SK-N-MC (cell line): ENCODE results near the gene ESM1.

Source experiments
- DNase-seq: peaks from one replicate; pipeline ENCODE4 v3.0.0-alpha.2; 2011; ENCODE audit warnings: low read depth, low spot score
- H3K27ac ChIP-seq: fragments of 200-600 bp; sonication (generic); 2 replicates; pipeline ENCODE4 v1.5.1; 2016; ENCODE audit warnings: mixed run types
- H3K36me3 ChIP-seq: fragments of 200-600 bp; sonication (generic); 2 replicates; pipeline ENCODE4 v1.6.1; 2017; ENCODE audit warnings: antibody characterized with exemption, low read length, mixed read lengths; ENCODE audit not compliant: insufficient read depth
- H3K4me3 ChIP-seq: fragments of 200-600 bp; sonication (generic); 2 replicates; pipeline ENCODE4 v1.5.1; 2016
- H3K9ac ChIP-seq: fragments of 200-600 bp; sonication (generic); 2 replicates; pipeline ENCODE4 v1.8.0; 2017; ENCODE audit warnings: mixed run types, mixed read lengths; ENCODE audit not compliant: insufficient read length
- H3K9me3 ChIP-seq: fragments of 200-600 bp; sonication (generic); 2 replicates; pipeline ENCODE4 v1.6.1; 2017; ENCODE audit warnings: low read depth, mild to moderate bottlenecking, antibody characterized with exemption, low read length, moderate library complexity, mixed read lengths
- EZH2 ChIP-seq: fragments of 200-600 bp; sonication (generic); IDR thresholded peaks from one replicate; pipeline ENCODE4 v1.6.1; 2017; ENCODE audit warnings: antibody characterized with exemption
- FOXP2 ChIP-seq: optimal IDR thresholded peaks from 2 replicates; pipeline ENCODE3; 2011; ENCODE audit warnings: mild to moderate bottlenecking, moderate library complexity; ENCODE audit not compliant: insufficient read depth; ENCODE audit errors: extremely low read length, control extremely low read depth
- POLR2AphosphoS5 ChIP-seq: IDR thresholded peaks from 2 replicates; pipeline ENCODE4 v1.6.1; 2012; ENCODE audit warnings: mild to moderate bottlenecking, low read depth, low read length, borderline replicate concordance

Gene ESM1, protein sequence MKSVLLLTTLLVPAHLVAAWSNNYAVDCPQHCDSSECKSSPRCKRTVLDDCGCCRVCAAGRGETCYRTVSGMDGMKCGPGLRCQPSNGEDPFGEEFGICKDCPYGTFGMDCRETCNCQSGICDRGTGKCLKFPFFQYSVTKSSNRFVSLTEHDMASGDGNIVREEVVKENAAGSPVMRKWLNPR

DNA sequence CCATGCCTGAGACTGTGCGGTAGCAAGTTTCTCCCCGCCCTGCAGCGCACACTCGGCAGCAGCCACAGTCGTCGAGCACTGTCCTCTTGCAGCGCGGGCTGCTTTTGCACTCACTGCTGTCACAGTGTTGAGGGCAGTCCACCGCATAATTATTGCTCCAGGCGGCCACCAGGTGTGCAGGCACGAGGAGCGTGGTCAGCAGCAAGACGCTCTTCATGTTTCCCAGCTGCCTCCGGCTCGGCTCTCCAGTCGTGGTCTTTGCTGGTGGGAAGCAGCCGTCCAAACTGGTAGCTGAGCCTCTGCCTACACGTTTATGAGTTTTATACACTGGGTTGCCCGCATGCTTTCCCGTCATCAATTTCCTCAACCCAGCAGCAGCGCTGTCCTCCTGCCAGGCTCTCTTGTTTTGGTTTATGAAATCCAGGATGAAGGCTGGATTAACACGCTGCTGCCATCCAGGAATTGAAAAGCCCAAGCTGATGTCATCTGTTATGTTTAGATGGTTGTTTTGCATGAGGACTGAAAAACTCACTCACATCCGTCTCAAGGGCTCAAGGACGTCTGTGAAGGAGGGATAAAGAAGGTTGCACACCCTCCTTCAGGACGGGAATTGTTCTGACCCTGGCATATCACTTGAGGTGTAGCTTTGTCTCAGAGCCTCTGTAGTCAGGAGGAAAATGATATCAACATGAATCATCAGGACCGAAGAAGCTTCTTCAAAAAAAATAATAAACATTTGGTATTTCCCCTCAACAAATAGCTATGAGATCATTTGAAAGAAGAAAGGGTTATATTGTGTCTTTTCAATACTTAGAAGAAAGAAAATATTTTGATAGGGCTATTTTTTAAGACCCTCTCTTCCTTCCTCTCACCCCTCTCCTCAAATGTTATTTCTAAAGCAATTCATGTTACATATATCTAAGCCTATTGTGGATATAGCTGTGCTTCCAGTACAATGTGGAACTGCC lies at the start of gene ESM1:
Gene ESM1, minus strand, starts transcription at position 293 of the 968 bp plus-strand sequence. Its CDS starts 76 bp downstream, at position 217.
- Histone ChIP-seq H3K4me3 (no peak within 1 kb of the TSS), H3K27ac (no peak within 1 kb of the TSS), H3K9me3 (no peaks in the 10 kb centered on the region), H3K36me3 (no peaks in the 10 kb centered on the region), H3K9ac (no peak within 1 kb of the TSS)
- no peak for DNase-seq
- TF ChIP-seq FOXP2 (no peak), EZH2 (no peak), POLR2AphosphoS5 (no peak)

- H3K36me3 ChIP-seq: no peaks in the 10 kb centered on the region
- H3K27ac ChIP-seq: no peak overlapping the region
- no peak overlapping the region for H3K9ac ChIP-seq
- no peak for TF ChIP-seq EZH2
- TF ChIP-seq FOXP2: no peak
- no peak for TF ChIP-seq POLR2AphosphoS5
- no peak overlapping the region for H3K4me3 ChIP-seq
- no peaks in the 10 kb centered on the region for H3K9me3 ChIP-seq
- DNase-seq: no peak
Observed at GRCh38 chr5:55033568-55033967, 48.2 kb upstream of the ESM1 start.

DNA sequence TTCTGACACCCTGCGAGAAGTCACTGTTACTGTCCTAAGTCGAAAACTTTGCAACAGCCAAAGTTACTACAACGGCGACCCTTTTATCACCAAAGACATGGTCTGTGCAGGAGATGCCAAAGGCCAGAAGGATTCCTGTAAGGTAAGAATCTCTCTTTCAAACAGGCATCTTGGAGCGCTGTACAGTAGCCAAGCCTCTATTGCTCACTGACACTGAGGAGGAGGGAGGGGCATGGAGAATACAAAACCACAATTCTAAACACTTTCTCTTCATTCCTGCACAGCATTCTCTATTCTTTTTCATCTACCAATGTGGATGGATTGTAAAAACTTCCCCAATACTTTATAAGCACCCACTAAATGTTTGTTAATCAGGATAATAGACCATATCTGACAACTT lies 46.1 kb upstream of the ESM1 start:
- TF ChIP-seq FOXP2 (no peak), POLR2AphosphoS5 (no peak), EZH2 (no peak)
- no peaks in the 10 kb centered on the region for H3K9me3 ChIP-seq
- H3K27ac ChIP-seq: no peak overlapping the region
- no peak overlapping the region for H3K4me3 ChIP-seq
- no peak overlapping the region for H3K9ac ChIP-seq
- DNase-seq: no peak
- no peaks in the 10 kb centered on the region for H3K36me3 ChIP-seq

DNA sequence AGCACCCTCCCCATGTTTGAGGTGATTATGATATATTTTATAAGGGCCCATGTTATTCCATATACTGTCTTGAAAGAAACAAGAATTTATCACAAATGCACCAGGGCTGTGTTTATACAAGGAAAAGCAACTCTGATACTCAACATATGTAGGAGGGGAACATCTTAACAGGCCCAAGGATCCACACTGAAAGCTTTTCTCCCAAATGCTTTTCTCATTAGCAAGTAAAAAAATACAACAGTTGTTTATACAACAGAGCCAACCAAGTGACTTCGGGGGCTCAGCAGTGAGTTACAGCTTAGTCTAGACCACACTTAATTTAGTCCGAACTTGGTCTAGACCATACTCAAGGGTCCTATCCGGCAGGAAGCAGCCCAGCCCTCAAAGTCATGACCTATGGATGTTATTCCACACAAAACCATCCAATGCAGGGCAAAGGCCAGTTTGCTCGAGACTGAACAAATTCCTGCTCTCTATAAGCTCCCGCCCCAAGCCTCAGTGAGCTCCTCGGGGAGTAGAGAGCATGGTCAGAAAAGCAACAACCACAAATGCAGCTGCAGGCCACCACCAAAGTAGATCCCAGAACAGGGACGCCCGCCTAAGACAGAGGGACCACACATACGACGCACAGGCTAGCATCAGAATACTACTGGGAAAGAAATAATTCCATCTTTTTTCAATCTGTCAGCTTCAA lies 45.4 kb upstream of the ESM1 start:
- Histone ChIP-seq H3K9ac (no peak overlapping the region), H3K27ac (no peak overlapping the region), H3K4me3 (no peak overlapping the region), H3K9me3 (no peaks in the 10 kb centered on the region), H3K36me3 (no peaks in the 10 kb centered on the region)
- DNase-seq: no peak
- no peak for TF ChIP-seq FOXP2

- TF ChIP-seq FOXP2 (no peak), POLR2AphosphoS5 (no peak), EZH2 (no peak)
- no peak overlapping the region for H3K27ac ChIP-seq
- H3K9me3 ChIP-seq: no peaks in the 10 kb centered on the region
- no peaks in the 10 kb centered on the region for H3K36me3 ChIP-seq
- H3K4me3 ChIP-seq: no peak overlapping the region
- no peak overlapping the region for H3K9ac ChIP-seq
- no peak for DNase-seq
Observed at GRCh38 chr5:55030220-55030619, 44.8 kb upstream of the ESM1 start.

- Histone ChIP-seq H3K36me3 (no peaks in the 10 kb centered on the region), H3K9ac (no peak overlapping the region), H3K9me3 (no peaks in the 10 kb centered on the region), H3K4me3 (no peak overlapping the region), H3K27ac (no peak overlapping the region)
- no peak for DNase-seq
- TF ChIP-seq FOXP2: no peak
- TF ChIP-seq EZH2: no peak
- TF ChIP-seq POLR2AphosphoS5: no peak
Observed at GRCh38 chr5:55027595-55027994, 42.2 kb upstream of the ESM1 start.

DNA sequence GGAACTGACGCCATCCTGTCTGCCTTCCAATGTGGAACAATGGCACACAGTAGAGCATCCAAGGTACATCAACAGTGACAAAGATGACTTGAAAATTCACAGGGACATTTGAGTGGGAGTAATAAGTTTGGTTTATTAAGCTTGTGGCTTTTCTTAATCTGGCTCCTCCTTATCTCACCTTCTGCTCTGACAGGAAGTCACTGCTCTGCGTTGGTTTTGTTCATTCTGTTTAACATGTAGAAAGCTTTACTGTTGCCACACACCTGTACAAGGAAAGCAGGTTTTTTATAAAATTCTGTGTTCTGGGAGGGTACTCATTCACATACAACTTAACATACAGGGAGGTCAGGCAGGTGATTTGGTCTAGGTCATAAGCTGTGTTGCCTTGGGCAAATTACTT lies 37.1 kb upstream of the ESM1 start:
- no peaks in the 10 kb centered on the region for H3K36me3 ChIP-seq
- no peak overlapping the region for H3K4me3 ChIP-seq
- TF ChIP-seq FOXP2 (no peak), POLR2AphosphoS5 (no peak), EZH2 (no peak)
- H3K27ac ChIP-seq: no peak overlapping the region
- DNase-seq: no peak
- H3K9me3 ChIP-seq: no peaks in the 10 kb centered on the region
- no peak overlapping the region for H3K9ac ChIP-seq

- H3K9ac ChIP-seq: no peak overlapping the region
- no peak overlapping the region for H3K27ac ChIP-seq
- TF ChIP-seq EZH2 (no peak), FOXP2 (no peak), POLR2AphosphoS5 (no peak)
- no peaks in the 10 kb centered on the region for H3K36me3 ChIP-seq
- H3K9me3 ChIP-seq: no peaks in the 10 kb centered on the region
- DNase-seq: no peak
- H3K4me3 ChIP-seq: no peak overlapping the region
Observed at GRCh38 chr5:55021821-55022220, 36.4 kb upstream of the ESM1 start.
